GOT3 (cell line): ENCODE data around the gene SIGLEC9.
"Not testable (repeated sequence)": the region's sequence is repeated elsewhere in the genome, so short reads cannot be mapped to it uniquely, and the experiment has no call there.

Source experiments
- DNase-seq: peaks from one replicate; lab custom pipeline; 2025; ENCODE audit warnings: mixed read lengths; lab: John Stamatoyannopoulos, UW

Gene SIGLEC9

GRCh38 chr19:51145916-51146493 is 21.3 kb downstream of the SIGLEC9 start:
- DNase-seq: no peak

- DNase-seq: no peak
Observed at GRCh38 chr19:51146751-51147150, 22.0 kb downstream of the SIGLEC9 start.

- DNase-seq: no peak
Observed at GRCh38 chr19:51147663-51148062, 23.0 kb downstream of the SIGLEC9 start.

- DNase-seq: no peak
Observed at GRCh38 chr19:51148580-51148979, 23.9 kb downstream of the SIGLEC9 start.

- DNase-seq: no peak
Observed at GRCh38 chr19:51150627-51151026, 25.9 kb downstream of the SIGLEC9 start.

- no peak for DNase-seq
Observed at GRCh38 chr19:51156710-51157109, 32.0 kb downstream of the SIGLEC9 start.

GRCh38 chr19:51157265-51157664 is 32.6 kb downstream of the SIGLEC9 start:
- DNase-seq: no peak

GRCh38 chr19:51158474-51159129 is 33.9 kb downstream of the SIGLEC9 start:
- no peak for DNase-seq

- no peak for DNase-seq
Observed at GRCh38 chr19:51159656-51160055, 35.0 kb downstream of the SIGLEC9 start.

GRCh38 chr19:51161266-51161665 is 36.6 kb downstream of the SIGLEC9 start:
- DNase-seq: no peak

GRCh38 chr19:51161867-51162496 is 37.3 kb downstream of the SIGLEC9 start:
- no peak for DNase-seq

- DNase-seq: no peak
Observed at GRCh38 chr19:51163257-51163656, 38.6 kb downstream of the SIGLEC9 start.

GRCh38 chr19:51164215-51164614 is 39.5 kb downstream of the SIGLEC9 start:
- DNase-seq: no peak

GRCh38 chr19:51166846-51167490 is 42.3 kb downstream of the SIGLEC9 start:
- no peak for DNase-seq

- DNase-seq: no peak
Observed at GRCh38 chr19:51168564-51169282, 44.0 kb downstream of the SIGLEC9 start.

- not testable (repeated sequence) for DNase-seq
Observed at GRCh38 chr19:51169283-51169918, 44.7 kb downstream of the SIGLEC9 start.

GRCh38 chr19:51172223-51172622 is 47.5 kb downstream of the SIGLEC9 start:
- DNase-seq: no peak

- no peak for DNase-seq
Observed at GRCh38 chr19:51173681-51174080, 49.0 kb downstream of the SIGLEC9 start.

- DNase-seq: no peak
Observed at GRCh38 chr19:51179256-51179655, 54.5 kb downstream of the SIGLEC9 start.
